Measurements from ENCODE around the gene PGM2.
A peak's percentile ranks its signal among the peaks of the same experiment; 100 is the strongest.
"Not testable (repeated sequence)": the region's sequence is repeated elsewhere in the genome, so short reads cannot be mapped to it uniquely, and the experiment has no call there.

Gene PGM2

GRCh38 chr4:37820458-37820857 lies 6.0 kb upstream of the PGM2 start:
- DNase-seq, result not testable (repeated sequence)

DNA sequence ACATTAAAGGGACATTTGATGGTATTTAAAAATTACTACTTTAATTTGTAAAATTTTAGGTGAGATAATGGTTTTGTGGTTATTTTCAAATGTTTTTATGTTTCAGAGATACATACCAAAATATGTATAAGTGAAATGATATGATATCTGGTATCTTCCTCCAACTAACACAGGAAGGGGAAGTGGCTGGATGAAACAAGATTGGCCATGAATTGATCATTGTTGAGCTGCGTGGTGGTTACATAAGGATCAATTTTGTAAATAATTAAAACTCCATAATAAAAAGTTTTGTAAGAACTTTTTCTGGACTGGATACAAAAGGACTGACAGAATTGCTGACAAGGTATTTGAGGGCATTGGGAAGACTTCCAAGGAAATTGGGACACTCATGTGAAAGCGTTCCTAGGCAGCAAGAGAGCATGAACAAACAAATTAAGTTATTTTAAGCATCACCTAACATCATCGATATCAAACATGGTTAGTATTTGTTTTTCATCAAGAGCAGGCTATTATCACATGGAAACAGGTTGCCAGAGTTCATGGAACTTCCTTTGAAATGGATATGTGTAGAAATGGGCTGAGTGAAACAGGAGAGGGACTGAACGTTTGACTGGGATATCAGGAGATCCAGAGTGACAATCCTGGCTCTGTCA lies 4.4 kb upstream of the PGM2 start:
- peak; percentile 75 for DNase-seq

DNA sequence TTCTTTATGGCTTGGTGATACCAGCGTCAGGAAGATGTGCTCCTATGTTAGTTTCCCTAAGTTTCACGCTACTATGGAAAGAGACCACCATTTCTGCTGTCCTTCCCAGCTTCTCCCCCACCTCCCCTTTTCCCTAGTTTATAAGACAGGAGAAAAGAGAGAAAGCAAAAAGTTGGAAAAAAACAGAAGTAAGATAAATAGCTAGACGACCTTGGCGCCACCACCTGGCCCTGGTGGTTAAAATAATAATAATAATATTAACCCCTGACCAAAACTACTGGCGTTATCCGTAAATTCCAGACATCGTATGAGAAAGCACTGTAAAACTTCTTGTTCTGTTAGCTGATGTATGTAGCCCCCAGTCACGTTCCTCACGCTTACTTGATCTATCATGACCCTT lies 985 bp upstream of the PGM2 start:
- DNase-seq, result not testable (repeated sequence)

- no peak for DNase-seq
These were observed 555 bp upstream of the PGM2 start for GRCh38 chr4:37825968-37826294.

DNA sequence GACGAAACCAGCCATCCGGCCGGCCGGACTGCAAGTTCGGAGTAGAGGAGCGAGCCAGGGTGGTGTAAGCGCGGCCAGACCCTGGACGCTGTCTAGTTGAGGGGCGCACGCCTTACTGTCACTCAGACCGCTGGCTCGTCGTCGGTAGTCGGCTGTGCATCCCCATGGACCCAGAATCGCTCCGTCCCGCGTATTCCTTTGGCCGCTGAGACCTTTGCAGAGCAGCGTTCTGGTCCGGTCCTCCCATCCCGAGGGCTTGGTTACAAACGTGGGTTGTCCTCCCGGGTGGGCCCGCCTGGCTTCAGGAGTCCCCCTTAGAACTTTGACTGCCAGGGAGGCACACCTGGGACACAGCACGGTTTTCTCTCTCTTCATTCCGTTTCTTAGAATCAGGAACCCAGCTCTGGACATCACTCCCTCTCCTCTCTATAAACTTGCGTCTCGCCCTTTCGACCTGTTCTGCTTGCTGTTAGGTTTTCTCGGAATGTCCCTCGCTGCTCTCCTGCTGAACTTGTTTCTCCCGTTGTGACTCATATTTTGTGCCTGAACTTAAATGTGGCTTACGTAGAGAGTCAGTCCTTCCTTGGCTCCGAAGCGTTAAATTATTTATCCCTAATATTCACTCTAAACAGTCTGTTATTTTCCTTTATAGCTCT lies 672 bp downstream of the PGM2 start:
- DNase-seq, result no peak

DNA sequence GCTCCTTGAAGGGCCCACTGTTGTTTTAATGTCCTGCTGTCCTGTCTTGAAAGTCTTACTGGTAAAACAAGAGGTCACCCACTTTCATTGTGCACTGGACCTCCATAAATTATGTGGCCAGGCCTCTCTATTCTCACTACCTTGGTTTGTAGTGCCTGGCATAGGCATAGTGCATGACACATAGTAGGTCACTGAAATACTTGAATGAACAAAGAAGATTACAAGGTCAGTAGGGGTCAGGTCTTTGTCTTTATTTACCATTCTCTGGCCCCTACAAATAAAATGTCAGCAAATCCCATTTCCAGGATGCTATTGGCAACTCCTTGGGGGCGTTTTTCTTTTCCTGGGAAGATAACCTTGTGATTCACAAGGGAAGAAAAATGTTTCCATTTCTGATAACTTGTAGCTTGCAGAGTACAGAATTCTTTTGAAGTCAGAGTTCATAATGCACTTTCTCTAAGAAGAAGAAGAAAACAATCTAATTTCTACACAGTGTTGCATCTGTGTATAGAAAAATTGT lies 1.4 kb downstream of the PGM2 start:
- no peak for DNase-seq

- no peak for DNase-seq
These were observed 2.4 kb downstream of the PGM2 start for GRCh38 chr4:37828843-37829242.

DNA sequence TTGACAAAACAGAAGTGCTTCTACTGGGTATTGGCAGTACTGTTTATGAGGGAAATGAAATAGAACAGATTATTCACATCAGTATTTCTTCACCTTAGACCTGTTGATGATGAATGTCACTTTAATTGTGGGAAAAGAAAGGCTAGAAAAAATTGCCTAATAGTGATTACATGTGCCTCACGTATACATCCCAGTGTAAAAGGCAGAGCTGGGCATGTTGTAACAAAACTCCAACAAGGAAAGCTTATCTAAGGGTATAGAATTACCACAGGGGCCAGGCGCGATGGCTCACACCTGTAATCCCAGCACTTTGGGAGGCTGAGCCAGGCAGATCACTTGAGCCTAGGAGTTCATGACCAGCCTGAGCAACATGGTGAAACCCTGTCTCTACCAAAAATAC lies 4.2 kb downstream of the PGM2 start:
- peak; percentile 55 for DNase-seq

- no peak for DNase-seq
These were observed 8.5 kb downstream of the PGM2 start for GRCh38 chr4:37835031-37835430.

DNA sequence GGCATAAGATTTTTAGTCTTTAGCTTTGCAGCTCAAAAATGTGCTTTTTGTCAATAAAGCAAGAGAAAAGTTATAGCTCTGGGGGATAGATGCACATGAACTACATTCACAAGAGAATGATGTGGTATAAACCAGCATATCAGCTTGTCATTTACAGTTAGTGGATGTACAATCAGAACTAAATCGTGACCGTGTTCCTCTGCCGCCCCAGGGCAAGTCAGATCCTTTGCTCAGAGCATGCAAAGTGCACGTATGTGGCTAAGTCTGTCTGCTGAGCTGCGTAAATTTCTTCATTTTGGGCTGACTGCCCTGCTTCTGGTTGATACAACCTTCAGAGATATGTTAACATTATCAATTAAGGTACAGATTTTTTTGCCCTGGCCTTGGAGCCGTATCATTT lies 9.3 kb downstream of the PGM2 start:
- DNase-seq, result no peak

GRCh38 chr4:37836274-37836673 lies 9.8 kb downstream of the PGM2 start:
- DNase-seq, result no peak

DNA sequence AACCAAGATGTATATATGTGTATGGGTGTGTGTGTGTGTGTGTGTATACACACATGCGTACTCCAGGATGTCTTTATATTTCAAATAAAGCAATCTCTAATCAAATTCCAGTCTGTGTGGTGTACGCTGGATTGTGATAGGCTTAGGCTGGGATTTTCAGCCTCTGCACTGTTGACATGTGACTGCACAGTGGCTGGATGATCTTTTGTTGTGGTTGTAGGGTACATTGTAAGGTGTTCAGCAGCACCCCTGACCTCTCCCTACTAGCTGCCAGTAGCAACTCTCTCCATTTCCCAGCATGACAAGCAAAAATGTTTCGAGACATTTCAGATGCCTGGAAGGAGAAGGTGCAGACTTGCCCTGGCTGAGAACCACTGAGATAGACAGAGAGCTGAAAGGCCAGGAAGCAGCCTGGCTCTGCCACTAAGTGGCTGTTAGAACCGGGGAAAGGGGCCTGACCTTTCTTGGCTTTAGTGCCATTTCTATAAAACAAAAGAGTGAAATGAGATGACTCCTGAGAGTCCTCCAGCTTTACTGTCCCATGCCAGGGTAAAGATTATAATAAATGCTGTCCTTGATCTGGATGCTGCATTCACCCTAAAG lies 10.5 kb downstream of the PGM2 start:
- no peak for DNase-seq

DNA sequence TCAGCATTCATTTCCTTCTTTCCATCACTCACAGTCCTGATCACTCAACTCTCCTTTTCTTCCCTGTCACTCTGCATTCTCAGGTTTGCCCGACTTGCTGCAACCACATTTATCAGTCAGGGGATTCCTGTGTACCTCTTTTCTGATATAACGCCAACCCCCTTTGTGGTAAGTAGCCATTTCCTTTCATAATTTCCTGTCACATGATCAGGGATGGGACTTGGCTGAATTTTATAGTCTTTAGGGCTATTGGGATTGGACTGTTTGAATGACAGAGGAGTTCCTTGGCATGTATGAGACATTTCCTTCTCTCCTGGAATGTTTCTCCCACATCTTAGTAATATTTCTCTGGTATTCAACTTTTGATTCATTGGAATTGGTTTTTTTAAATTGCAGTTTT lies 11.0 kb downstream of the PGM2 start:
- no peak for DNase-seq

DNA sequence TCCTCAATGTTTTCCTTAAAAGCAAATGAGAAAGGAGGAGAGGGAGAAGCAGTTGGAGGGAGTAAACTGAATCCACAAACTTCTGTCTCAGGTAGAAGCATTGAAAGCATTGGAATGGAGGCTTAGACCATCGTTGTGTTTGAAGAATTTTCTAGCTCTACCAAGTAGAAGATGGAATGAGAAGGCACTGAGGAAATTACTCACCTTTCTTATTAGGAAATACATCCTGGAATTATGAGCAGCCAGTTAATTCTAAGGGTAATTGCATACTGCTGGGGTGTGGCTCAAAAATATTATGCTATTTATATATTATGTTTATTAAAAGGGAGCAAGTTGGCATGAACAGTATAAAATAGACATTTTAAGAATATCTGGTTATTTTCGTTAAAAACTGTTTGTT lies 12.9 kb downstream of the PGM2 start:
- DNase-seq, result no peak

- DNase-seq, result no peak
These were observed 17.7 kb downstream of the PGM2 start for GRCh38 chr4:37844204-37844603.

DNA sequence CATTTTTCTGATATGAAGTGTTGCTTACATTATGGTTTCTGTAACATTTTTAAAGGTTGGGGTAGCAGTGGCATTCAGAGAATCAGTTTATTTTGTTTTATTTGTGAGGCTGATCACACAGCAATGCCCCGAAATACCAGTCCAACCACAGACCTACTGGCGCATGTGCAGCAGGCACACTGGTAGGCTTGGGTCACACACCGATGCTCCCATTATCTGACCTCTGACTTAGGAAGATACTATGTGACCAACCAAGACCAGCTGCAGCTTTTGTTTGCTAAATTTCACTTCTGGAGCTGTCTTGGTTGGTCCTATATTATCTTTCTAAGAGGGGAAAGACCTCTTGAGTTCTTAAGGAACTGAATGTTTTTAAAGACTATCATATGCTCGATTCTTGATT lies 18.7 kb downstream of the PGM2 start:
- DNase-seq, result no peak

DNA sequence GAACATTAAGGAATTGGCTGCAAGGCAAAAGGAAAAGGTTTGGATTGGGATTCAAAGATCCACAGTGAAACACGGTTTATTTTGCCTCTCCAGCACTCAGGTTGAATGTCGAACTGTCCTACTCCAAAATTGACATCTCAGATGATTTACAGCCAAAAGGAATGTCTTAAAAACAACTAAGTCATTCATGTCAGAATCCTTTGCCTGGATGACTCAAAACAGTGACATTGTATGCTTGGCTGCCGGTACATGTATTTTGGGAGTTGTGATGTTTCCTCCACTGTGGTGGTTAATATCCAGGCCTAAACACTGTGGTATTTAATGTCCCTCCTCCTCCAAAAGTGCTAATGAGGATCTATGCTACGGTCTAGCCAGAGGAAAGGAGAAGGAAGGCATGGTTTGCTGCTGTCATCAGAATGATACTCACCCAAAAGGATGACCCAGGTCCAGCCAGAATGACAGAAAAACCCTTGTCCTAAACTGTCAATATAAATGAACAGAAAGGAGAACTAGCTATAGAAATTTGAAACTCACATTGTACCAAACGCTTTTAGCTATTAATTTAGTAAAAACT lies 20.9 kb downstream of the PGM2 start:
- DNase-seq, result no peak

GRCh38 chr4:37852376-37852775 lies 25.9 kb downstream of the PGM2 start:
- no peak for DNase-seq

GRCh38 chr4:37858112-37858511 lies 31.6 kb downstream of the PGM2 start:
- DNase-seq, result no peak

GRCh38 chr4:37858872-37859271 lies 32.4 kb downstream of the PGM2 start:
- DNase-seq, result no peak

GRCh38 chr4:37860266-37860665 lies 33.8 kb downstream of the PGM2 start:
- DNase-seq, result no peak

- no peak for DNase-seq
These were observed 36.5 kb downstream of the PGM2 start for GRCh38 chr4:37862961-37863360.

DNA sequence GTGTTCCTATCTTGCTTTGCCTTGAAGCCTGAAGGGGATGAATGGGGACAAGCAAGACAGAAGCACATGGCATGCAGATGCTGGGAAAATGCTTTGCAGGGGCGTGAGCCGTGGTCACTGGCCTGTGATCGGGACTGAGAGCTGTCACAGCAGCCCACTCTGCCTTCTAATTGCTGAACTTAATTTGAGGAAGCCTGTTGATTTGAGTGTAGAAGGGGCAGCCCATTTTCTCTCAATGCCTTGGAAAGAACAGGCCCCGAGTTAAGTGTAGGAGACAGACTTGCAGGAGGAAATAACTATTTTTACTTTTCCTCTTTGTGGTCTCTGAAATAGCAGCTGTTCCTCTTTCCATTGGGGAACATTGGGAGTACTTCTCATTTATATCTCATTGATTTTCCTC lies 38.3 kb downstream of the PGM2 start:
- DNase-seq, result no peak

DNA sequence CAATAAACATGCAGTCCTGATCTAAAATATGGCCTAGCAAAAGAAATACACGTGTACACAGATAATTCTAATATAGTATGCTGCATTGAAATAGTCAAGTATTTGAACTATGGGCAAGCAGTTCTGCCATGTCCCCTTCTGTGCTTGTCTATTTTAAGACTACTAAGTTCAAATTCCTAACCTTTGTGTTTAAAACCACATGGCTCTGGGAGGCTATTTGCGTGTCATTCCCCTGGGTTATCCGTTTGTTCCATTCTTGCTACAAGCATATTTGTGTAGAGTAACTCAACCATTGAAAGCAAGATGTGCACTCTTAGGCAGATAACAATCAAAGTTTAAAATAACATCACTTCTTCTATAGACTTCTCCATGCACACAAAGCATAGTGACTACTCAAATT lies 39.0 kb downstream of the PGM2 start:
- DNase-seq, result no peak

Data from NCI-H510A treated with DMSO at 0.1 percent for 48 hours (cell line).